ENCODE results near the gene TUB.

The TUB gene

DNA sequence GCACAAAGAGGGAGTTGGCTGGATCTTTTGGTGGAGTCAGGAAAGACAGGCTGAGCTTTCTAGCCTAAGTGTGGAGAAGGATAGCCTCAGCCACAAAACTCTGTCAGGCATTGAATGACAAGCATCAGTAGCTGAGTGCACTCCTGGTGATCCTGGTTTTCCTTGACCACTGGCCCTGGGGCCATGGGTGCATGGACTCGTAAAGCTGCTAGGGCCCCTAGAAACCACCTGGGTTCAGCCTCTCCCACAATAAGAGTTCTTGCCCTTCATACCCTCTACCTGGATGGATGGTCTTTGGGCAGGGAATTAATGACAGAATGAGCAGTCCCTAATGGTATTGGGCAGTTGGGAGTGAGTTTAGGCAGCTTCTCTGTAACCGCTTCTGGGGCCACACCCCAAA is 22.9 kb downstream of the TUB start:
- in situ Hi-C loops (cut with MboI; ENCODE audit: low sequenced_read_pairs), result no loop called here

DNA sequence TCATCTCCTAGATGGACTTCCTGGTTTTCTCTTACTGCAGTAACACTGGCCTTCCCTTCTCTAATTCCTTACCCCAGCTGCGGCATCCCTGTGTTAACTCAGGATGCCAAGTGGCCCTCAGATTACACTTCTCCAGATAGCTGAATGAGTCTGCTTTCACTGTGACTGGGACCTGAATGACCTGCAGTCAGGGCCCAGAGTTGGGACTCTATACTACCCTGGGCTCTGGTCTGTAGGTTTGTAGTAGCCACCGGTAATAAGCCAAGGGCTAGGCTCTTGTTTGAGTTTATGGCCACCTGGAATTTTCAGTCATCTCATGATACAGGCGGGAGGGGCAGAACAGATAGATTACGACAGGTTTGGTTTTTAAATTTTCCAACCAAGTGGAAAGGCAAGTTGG is 24.1 kb downstream of the TUB start:
- in situ Hi-C loops (cut with MboI; ENCODE audit: low sequenced_read_pairs), result no loop called here

DNA sequence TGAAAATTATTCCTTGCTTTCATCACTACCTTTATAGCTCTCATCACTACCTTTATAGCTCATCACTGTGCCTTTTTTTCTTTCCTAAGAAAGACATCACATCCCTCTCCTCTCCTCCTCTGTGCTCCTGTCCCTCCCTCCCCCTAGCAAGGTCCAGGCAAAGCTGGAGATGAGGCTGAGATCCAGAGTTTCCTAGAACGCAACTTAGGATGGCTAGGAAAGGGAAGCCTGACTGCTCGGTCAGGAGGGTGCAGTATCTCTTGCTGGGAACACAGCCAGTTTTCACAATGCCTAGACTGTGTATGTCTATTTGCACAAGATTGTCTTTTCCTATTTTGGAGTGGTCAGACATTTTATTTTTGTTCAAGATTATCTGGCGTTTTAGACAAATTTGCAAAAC is 24.7 kb downstream of the TUB start:
- in situ Hi-C loops (cut with MboI; ENCODE audit: low sequenced_read_pairs), result no loop called here

DNA sequence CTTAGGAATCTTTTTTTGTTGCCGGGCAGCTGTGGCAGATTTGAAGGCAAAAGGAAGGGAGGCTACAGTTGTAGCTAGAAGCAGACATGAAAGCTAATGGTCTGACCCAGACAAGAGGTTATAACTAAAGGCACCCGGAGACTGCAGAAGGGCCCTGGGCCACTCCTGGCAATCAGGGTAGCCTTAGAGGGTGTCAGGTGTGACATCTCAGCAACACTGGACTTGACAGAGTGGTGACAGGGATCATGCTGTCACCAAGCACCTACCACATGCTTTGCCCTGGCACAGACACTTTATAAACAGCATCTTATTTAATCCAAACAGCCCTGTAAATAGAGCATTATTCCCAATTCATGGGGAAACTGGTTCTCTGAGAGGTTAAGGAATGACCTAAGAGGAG is 25.7 kb downstream of the TUB start:
- in situ Hi-C loops (cut with MboI; ENCODE audit: low sequenced_read_pairs), result no loop called here

DNA sequence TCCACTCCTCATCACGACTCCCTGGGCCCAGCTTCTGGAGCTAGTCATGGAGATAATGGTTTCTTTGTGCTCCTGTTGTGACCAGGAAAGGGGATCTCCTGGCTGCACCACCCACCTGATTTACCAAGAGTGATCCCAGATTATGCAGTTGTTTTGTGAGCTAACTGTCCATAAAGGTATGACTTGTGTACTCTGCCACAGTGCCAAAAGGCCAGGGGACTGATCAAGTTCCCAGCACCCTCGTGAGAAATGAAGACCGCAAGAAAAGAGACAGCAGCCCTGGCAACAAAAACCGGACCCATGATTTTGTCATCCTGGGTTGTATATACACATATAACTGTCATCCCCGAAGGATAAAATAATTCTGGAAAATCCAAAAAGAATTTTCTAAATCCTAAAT is 26.6 kb downstream of the TUB start:
- in situ Hi-C loops (cut with MboI; ENCODE audit: low sequenced_read_pairs), result no loop called here

DNA sequence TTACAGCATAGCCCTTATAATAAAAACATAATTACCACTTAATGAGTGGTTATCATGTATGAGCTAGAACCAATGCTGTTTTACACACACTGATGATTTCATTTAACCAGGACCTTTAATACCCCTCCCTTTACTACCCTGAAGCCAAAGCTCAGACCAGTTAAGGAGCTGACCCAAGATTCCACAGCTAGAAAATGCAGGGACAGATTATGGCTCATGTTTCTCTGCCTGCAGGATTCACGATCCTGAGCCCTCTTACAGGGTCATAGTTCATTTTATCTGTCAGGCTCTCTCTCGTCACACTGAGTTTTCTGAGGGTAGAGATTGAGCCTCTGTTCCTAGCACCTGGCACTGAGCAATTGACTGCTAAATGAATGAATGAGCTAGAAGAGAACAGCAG is 27.4 kb downstream of the TUB start:
- in situ Hi-C loops (cut with MboI; ENCODE audit: low sequenced_read_pairs), result no loop called here

DNA sequence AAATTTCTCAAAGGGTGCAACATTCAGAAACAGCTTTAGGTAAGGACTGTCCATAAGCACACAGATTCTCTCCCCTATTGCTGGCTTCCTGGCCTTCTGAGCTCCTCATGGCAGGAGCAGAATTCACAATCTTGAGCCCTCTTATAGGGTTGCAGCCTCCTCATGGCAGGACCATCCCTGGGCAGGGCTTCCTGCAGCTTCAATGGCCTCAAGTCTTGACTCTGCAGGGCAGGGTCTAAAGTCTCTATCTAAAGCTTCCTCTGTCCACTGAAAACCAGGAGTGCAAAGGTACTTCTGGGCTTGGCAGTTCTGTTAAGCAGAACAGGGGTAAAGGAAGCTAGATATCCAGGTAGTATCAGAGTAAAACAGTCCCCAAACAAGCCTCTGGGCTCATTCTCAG is 28.7 kb downstream of the TUB start:
- in situ Hi-C loops (cut with MboI; ENCODE audit: low sequenced_read_pairs), result no loop called here

DNA sequence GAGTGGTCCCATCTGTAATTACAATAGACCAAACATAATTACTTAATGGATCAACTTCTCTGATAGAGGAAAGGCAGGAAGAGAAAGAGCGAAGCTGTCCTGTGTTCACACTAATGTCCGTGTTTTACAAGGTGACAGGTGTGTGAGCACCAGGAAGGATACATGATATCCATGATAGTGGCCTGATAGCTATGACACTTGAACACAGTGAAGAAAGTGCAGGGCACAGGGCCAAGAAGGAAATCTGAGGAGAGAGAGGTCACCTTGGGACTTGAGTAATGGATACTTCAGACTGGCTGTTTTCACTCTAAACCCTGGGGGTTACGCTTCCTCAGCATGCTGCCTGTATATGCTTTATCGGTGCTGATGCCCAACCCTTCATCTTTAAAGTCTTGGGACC is 29.4 kb downstream of the TUB start:
- in situ Hi-C loops (cut with MboI; ENCODE audit: low sequenced_read_pairs), result no loop called here

DNA sequence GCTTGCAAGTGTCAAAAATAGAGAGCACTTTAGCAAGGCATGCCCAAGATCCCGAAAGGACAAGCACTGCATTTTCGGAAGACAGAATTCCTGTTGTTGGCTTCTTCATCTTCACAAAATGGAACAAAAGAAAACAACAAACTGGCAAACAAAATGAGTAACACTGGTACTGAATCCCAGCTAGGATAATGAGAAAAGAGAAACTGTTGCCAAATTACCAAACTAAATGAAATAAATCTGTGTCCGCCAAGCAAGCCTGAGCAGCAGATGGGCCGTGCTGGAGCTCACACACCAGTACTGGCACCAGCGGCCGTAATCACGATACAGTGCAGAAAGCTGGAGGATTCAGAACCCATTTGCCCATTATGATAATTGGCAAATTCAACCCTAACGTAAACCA is 30.6 kb downstream of the TUB start:
- in situ Hi-C loops (cut with MboI; ENCODE audit: low sequenced_read_pairs), result no loop called here

DNA sequence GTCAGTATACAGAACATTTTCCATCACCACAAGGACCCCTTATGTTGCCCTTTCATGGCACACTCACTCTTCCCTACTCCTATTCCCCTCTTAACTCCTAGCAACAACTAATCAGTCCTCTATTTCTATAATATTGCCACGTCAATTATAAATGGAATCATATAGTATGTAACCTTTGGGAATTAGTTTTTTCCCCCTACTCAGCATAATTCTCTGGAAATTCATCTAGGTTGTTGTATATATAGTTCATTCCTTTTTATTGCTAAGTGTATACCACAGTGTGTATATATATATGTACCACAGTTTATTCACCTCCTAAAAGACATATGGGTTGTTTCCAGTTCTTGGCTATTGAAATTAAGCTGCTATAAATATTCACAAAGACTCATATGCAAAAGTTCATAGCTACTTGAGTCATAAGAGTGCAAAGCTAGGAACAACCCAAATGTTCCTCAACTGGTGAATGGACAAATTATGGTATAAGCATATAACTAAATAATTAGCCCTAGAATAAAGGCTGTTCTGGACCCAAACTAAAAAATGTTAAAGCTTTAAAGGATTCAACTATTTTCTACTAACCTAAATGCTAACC is 41.3 kb downstream of the TUB start:
- in situ Hi-C loops (cut with MboI; ENCODE audit: low sequenced_read_pairs), result no loop called here

DNA sequence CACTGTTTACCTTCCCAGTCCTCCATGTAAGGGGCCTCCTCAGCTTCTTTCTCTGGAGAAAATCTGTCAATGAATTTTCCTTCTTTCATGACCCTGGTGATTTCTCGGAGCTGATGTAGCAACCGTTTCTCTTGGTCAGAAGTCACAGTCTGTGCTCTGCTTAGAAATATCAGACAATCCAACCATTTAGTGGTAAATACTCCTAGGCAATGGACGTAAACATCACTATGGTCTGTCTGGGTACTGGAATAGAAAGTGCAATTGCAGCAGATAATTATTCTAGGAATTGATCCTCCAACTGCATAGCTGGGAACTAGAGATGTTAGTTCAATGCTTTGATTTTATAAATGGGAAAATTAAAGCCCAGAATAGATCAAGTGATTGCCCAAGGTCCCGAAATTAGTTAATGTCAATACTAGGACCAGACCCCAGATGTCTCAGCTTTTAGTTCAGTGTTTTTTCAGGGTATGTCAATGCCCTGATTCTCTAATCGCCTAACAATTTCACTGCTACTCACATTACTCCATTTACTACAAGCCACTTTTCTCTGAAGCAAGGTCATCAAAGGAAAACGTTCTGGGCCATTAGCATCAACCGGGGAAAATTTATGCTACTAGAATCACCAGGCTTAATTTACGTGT is 45.8 kb downstream of the TUB start:
- in situ Hi-C loops (cut with MboI; ENCODE audit: low sequenced_read_pairs), result no loop called here

DNA sequence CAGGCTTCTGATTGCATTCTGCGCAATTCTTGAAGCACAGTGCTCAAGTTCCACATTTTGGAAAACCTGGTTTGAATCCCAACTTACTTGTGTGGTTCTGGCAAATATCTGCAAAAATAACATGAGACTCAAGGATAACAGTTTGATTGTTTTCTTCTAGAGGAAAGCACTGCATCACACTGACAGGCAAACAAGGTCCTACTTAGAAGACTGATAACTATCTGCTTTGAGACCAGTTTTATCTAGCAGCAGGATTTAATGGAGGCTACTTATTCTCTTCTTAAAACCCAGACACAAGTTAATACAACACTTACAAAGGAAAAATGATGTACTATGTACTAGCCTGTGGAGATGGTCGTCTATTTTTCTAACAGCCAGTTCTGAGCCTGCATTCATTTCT is 46.4 kb downstream of the TUB start:
- in situ Hi-C loops (cut with MboI; ENCODE audit: low sequenced_read_pairs), result no loop called here

DNA sequence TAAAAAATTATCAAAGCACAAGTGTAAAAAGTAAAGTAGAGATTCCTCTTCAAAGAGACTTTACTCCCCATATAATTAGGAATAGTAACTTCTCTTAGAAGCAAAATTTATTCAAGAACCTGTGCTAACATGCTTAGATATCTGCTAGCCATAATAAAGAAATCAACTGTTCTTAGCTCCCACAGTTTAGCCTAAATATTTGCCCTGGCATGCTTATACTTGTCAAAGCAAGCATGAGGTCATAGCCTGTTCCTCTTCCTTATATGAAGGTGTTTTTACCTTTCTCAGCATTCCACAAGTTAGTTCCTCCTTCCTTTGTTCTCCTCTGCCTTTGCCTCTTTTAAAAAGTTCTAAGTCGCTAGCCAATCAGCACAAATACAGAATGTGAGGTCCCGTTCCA is 57.5 kb downstream of the TUB start:
- in situ Hi-C loops (cut with MboI; ENCODE audit: low sequenced_read_pairs), result no loop called here

DNA sequence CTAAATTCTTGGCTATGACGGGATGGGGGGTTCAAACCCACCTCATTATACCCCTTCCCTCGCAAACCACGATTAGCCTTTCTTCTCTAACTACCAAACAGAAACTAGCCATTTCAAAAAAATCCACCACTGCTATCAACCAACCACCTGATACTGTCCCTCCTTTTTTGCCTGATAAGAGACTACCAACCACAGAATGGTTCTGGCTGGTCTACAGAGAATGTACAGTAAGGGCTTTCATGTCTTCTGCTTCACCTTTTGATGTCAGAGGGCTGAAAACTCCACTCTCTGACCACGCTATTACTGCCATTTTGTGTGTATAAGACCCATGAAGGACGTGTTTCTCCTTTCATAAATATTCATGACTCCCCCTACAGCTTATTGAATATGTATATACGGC is 68.7 kb downstream of the TUB start:
- in situ Hi-C loops (cut with MboI; ENCODE audit: low sequenced_read_pairs), result no loop called here
